ENCODE measurements around the gene FAM13A. TPM values are rescaled to one million over a fixed set of nuclear protein-coding genes. Genes with fewer than 3 reads are reported as not detected.
"Not testable (repeated sequence)": the region's sequence is repeated elsewhere in the genome, so short reads cannot be mapped to it uniquely, and the experiment has no call there.

FAM13A gene
- total RNA-seq, 1 donor from 2014 or later, result 29.5 TPM

- Mint-ChIP-seq H3K27me3 (no peaks in the 10 kb centered on the region), H3K27ac (no peak overlapping the region), H3K9me3 (ENCODE audit: low read depth) (peaks cover 4% of the 10 kb centered on the region), H3K36me3 (ENCODE audit: insufficient read depth) (peaks cover 6% of the 10 kb centered on the region), H3K4me3 (ENCODE audit: low read depth) (no peak overlapping the region), H3K4me1 (ENCODE audit: low read depth) (no peaks in the 10 kb centered on the region)
- DNase-seq (ENCODE audit: low spot score, unreplicated experiment), result no peak
- TF ChIP-seq CTCF (IDR thresholded peaks at IDR 0.05; ENCODE audit: unreplicated experiment), result no peak
These were observed 129.6 kb downstream of the FAM13A start for GRCh38 chr4:88927420-88927819.

GRCh38 chr4:88919056-88919455, 137.9 kb downstream of the FAM13A start:
- Mint-ChIP-seq H3K27ac (no peak overlapping the region), H3K9me3 (ENCODE audit: low read depth) (peaks cover 8% of the 10 kb centered on the region), H3K4me3 (ENCODE audit: low read depth) (no peak overlapping the region), H3K27me3 (no peaks in the 10 kb centered on the region), H3K4me1 (ENCODE audit: low read depth) (no peaks in the 10 kb centered on the region), H3K36me3 (ENCODE audit: insufficient read depth) (peaks cover 22% of the 10 kb centered on the region)
- no peak for TF ChIP-seq CTCF (IDR thresholded peaks at IDR 0.05; ENCODE audit: unreplicated experiment)
- no peak for DNase-seq (ENCODE audit: low spot score, unreplicated experiment)

- H3K9me3 Mint-ChIP-seq (ENCODE audit: low read depth); H3K4me1 Mint-ChIP-seq (ENCODE audit: low read depth); H3K27ac Mint-ChIP-seq; H3K4me3 Mint-ChIP-seq (ENCODE audit: low read depth); H3K27me3 Mint-ChIP-seq; H3K36me3 Mint-ChIP-seq (ENCODE audit: insufficient read depth); DNase-seq (ENCODE audit: low spot score, unreplicated experiment): not testable (repeated sequence)
These were observed 143.8 kb downstream of the FAM13A start for GRCh38 chr4:88913181-88913580.

- DNase-seq (ENCODE audit: low spot score, unreplicated experiment), result no peak
- no peak overlapping the region for H3K4me3 Mint-ChIP-seq (ENCODE audit: low read depth)
- H3K27me3 Mint-ChIP-seq, result no peaks in the 10 kb centered on the region
- H3K36me3 Mint-ChIP-seq (ENCODE audit: insufficient read depth), result no peaks in the 10 kb centered on the region
- peaks cover 3% of the 10 kb centered on the region for H3K4me1 Mint-ChIP-seq (ENCODE audit: low read depth)
- H3K27ac Mint-ChIP-seq, result no peak overlapping the region
- no peak for TF ChIP-seq CTCF (IDR thresholded peaks at IDR 0.05; ENCODE audit: unreplicated experiment)
- H3K9me3 Mint-ChIP-seq (ENCODE audit: low read depth), result no peaks in the 10 kb centered on the region
These were observed 145.5 kb downstream of the FAM13A start for GRCh38 chr4:88911246-88912212.

- no peak overlapping the region for H3K27ac Mint-ChIP-seq
- no peak for DNase-seq (ENCODE audit: low spot score, unreplicated experiment)
- H3K4me3 Mint-ChIP-seq (ENCODE audit: low read depth), result no peak overlapping the region
- H3K9me3 Mint-ChIP-seq (ENCODE audit: low read depth), result no peaks in the 10 kb centered on the region
- peaks cover 3% of the 10 kb centered on the region for H3K36me3 Mint-ChIP-seq (ENCODE audit: insufficient read depth)
- no peaks in the 10 kb centered on the region for H3K27me3 Mint-ChIP-seq
- H3K4me1 Mint-ChIP-seq (ENCODE audit: low read depth), result peaks cover 3% of the 10 kb centered on the region
- no peak for TF ChIP-seq CTCF (IDR thresholded peaks at IDR 0.05; ENCODE audit: unreplicated experiment)
These were observed 146.9 kb downstream of the FAM13A start for GRCh38 chr4:88910101-88910500.

- TF ChIP-seq CTCF (IDR thresholded peaks at IDR 0.05; ENCODE audit: unreplicated experiment), result no peak
- H3K4me1 Mint-ChIP-seq (ENCODE audit: low read depth), result peaks cover 3% of the 10 kb centered on the region
- peaks cover 9% of the 10 kb centered on the region for H3K9me3 Mint-ChIP-seq (ENCODE audit: low read depth)
- DNase-seq (ENCODE audit: low spot score, unreplicated experiment), result no peak
- H3K27ac Mint-ChIP-seq, result no peak overlapping the region
- peaks cover 9% of the 10 kb centered on the region for H3K36me3 Mint-ChIP-seq (ENCODE audit: insufficient read depth)
- no peak overlapping the region for H3K4me3 Mint-ChIP-seq (ENCODE audit: low read depth)
- H3K27me3 Mint-ChIP-seq, result no peaks in the 10 kb centered on the region
These were observed 148.5 kb downstream of the FAM13A start for GRCh38 chr4:88908521-88908920.
